Liver (tissue), 9 donors: ENCODE measurements around the gene SLC18A3. TPM values are rescaled to one million over a fixed set of nuclear protein-coding genes. Genes with fewer than 3 reads are reported as not detected.

ENCODE experiments used
- DNase-seq: peaks from one replicate; pipeline ENCODE4 v3.0.0-alpha.2; 2017; ENCODE audit warnings: low spot score
- H3K27ac ChIP-seq, 2 donors: one replicate each; pipeline ENCODE4 v1.7.0; 2013; ENCODE audit warnings: inconsistent platforms in 2 of 2, low read length in 2 of 2, control low read depth in 1 of 2, low read depth in 1 of 2, mild to moderate bottlenecking in 1 of 2
- H3K27me3 ChIP-seq, 4 donors: one replicate each; pipeline versions ENCODE4 v1.6.1 to v1.7.0; 2013; ENCODE audit warnings: low read length in 3 of 4, inconsistent platforms in 1 of 4, mild to moderate bottlenecking in 1 of 4, moderate library complexity in 1 of 4; ENCODE audit not compliant: control insufficient read depth in 4 of 4, insufficient read depth in 4 of 4
- H3K36me3 ChIP-seq, 4 donors: one replicate each; pipeline versions ENCODE4 v1.6.1 to v1.7.0; 2013; ENCODE audit warnings: low read length in 3 of 4, mild to moderate bottlenecking in 3 of 4, low read depth in 1 of 4, moderate library complexity in 1 of 4; ENCODE audit not compliant: control insufficient read depth in 4 of 4, insufficient read depth in 3 of 4
- H3K4me1 ChIP-seq, 4 donors: one replicate each; pipeline versions ENCODE4 v1.6.1 to v1.7.0; 2013; ENCODE audit warnings: low read length in 3 of 4, mild to moderate bottlenecking in 3 of 4, moderate library complexity in 1 of 4; ENCODE audit not compliant: control insufficient read depth in 4 of 4, insufficient read depth in 4 of 4
- H3K4me3 ChIP-seq, 3 donors: one replicate each; pipeline versions ENCODE4 v1.6.1 to v1.7.0; 2013; ENCODE audit warnings: low read length in 3 of 3, control low read depth in 1 of 3, low read depth in 1 of 3, mild to moderate bottlenecking in 1 of 3
- H3K9ac ChIP-seq, 2 donors: one replicate each; pipeline ENCODE4 v1.7.0; 2013; ENCODE audit warnings: low read length in 2 of 2, mild to moderate bottlenecking in 2 of 2, moderate library complexity in 2 of 2, control low read depth in 1 of 2, low read depth in 1 of 2
- H3K9me3 ChIP-seq, 4 donors: one replicate each; pipeline versions ENCODE4 v1.6.1 to v1.7.0; 2013; ENCODE audit warnings: low read length in 3 of 4; ENCODE audit not compliant: control insufficient read depth in 4 of 4
- EGR1 ChIP-seq, 2 donors: IDR thresholded peaks; 2 replicates each; pipeline ENCODE4 v1.6.1; 2016 to 2018; ENCODE audit warnings: antibody characterized with exemption in 2 of 2, low read depth in 2 of 2
- FOXA2 ChIP-seq: IDR thresholded peaks from 2 replicates; pipeline ENCODE4 v1.6.1; 2016; ENCODE audit warnings: antibody characterized with exemption
- GABPA ChIP-seq, 2 donors: IDR thresholded peaks in 1 of 2; conservative IDR thresholded peaks in 1 of 2; 2 replicates each; pipeline ENCODE4 v1.6.1; 2016; ENCODE audit warnings: antibody characterized with exemption in 2 of 2, mild to moderate bottlenecking in 1 of 2, moderate library complexity in 1 of 2
- HNF4A ChIP-seq, 2 donors: conservative IDR thresholded peaks; 2 replicates each; pipeline ENCODE4 v1.6.1; 2016; ENCODE audit warnings: antibody characterized with exemption in 2 of 2, mild to moderate bottlenecking in 2 of 2
- HNF4G ChIP-seq: IDR thresholded peaks from 2 replicates; pipeline ENCODE4 v1.6.1; 2016; ENCODE audit warnings: antibody characterized with exemption
- JUND ChIP-seq, 2 donors: IDR thresholded peaks; 2 replicates each; pipeline ENCODE4 v1.6.1; 2016; ENCODE audit warnings: antibody characterized with exemption in 2 of 2
- NR2F2 ChIP-seq: IDR thresholded peaks from 2 replicates; pipeline ENCODE4 v1.6.1; 2016; ENCODE audit warnings: antibody characterized with exemption
- RXRA ChIP-seq, 2 donors: IDR thresholded peaks; 2 replicates each; pipeline ENCODE4 v1.6.1; 2017 to 2018; ENCODE audit warnings: antibody characterized with exemption in 2 of 2, mild to moderate bottlenecking in 1 of 2
- SP1 ChIP-seq: IDR thresholded peaks from 2 replicates; pipeline ENCODE4 v1.6.1; 2018; ENCODE audit warnings: antibody characterized with exemption, mild to moderate bottlenecking
- TAF1 ChIP-seq: conservative IDR thresholded peaks from 2 replicates; pipeline ENCODE4 v1.6.1; 2016; ENCODE audit warnings: antibody characterized with exemption, mild to moderate bottlenecking
- YY1 ChIP-seq: IDR thresholded peaks from 2 replicates; pipeline ENCODE4 v1.6.1; 2016; ENCODE audit warnings: antibody characterized with exemption, mild to moderate bottlenecking
- WGBS: extraction: QIAGEN DNeasy Blood & Tissue Kit; methylation state at CpG from one replicate; pipeline ENCODE4 v1.1.7; 2013; 5-methylcytosine and 5-hydroxymethylcytosine counted together
- polyA plus RNA-seq, 2 donors: library from polyadenylated mRNA; stranded (reverse) in 1 of 2; unstranded in 1 of 2; fragments of 200-250 nt in 1 of 2; fragments of >200 nt in 1 of 2; fragmentation: Nextera tagmentation in 1 of 2; extraction: Ambion mirVana in 1 of 2; gene quantifications; one replicate each; pipeline versions ENCODE4 v1.2.1 to v1.2.3, GENCODE V29; 2013 to 2015
- total RNA-seq, 2 donors: library from RNA; depleted of rRNA; stranded (reverse); fragments of >200 nt; gene quantifications; one replicate each; pipeline ENCODE4 v1.2.3, GENCODE V29; 2014
- TF ChIP-seq, protein P1 (sequence below): IDR thresholded peaks from 2 replicates; pipeline ENCODE4 v1.6.1; 2016; ENCODE audit warnings: antibody characterized with exemption, mild to moderate bottlenecking
- TF ChIP-seq, protein P2 (sequence below): IDR thresholded peaks from 2 replicates; pipeline ENCODE4 v1.6.1; 2016; ENCODE audit warnings: antibody characterized with exemption
- TF ChIP-seq, protein P3 (sequence below): IDR thresholded peaks from 2 replicates; pipeline ENCODE4 v1.6.1; 2016; ENCODE audit warnings: antibody characterized with exemption
- TF ChIP-seq, protein P4 (sequence below): fragments of 150-350 bp; IDR thresholded peaks from 2 replicates; pipeline ENCODE4 v1.5.1; 2017; ENCODE audit warnings: improper control_type of control experiment, low read depth, low read length; ENCODE audit not compliant: missing input control
- donor health status: healthy.
- donor health status: healthy.
- donor health status: healthy.
- donor health status: healthy.
- donor health status: healthy.

The SLC18A3 gene
- total and polyA plus RNA-seq, 4 donors = not detected

DNA sequence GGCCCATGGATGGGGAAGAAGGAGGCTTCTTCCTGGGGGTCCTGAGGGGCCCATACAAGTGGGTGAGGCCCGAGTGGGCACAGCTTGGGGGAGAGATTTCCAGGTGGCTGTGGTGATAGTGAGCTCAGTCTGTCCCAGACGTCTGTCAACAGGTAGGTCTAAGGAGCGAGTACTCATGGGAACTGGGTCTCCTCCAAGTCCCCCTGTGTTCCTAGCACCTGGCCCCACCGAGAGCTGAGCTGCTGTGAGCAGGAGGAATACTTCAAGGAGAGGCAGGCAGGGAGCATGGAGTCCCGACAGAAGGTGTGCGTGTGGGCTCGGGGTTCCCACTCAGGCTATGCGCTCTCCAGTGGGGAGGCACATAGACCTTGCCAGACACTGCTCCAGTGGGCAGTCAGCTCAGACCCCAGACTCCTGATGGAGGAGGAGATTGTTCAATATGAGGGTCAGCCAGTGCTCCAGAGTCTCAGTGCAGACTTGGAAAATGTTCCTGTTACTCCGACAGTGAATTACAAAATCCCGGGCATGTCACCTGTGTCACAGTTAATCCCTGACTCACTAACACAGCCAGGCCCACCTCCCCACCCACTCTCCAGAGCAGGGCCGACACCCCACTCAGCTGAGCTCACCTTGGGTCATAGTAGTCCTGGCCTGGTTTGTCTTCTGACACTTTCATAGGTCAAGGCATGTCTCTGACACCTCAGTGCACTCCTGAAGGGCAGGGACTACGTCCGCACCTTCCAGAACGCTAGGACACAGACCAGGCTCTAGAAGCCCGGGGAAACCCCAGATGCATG lies 41.1 kb downstream of the SLC18A3 start:
- TF ChIP-seq RXRA (IDR thresholded peaks at IDR 0.05) (no peak), HNF4G (no peak), EGR1 (IDR thresholded peaks at IDR 0.05; ENCODE audit: low read depth in 2 of 2) (no peak), JUND (IDR thresholded peaks at IDR 0.05) (no peak), HNF4A (conservative IDR thresholded peaks at IDR 0.05) (no peak), YY1 (no peak), GABPA (IDR thresholded peaks at IDR 0.05 in 1 of 2, conservative IDR thresholded peaks at IDR 0.05 in 1 of 2) (no peak), NR2F2 (no peak), FOXA2 (no peak), SP1 (no peak), TAF1 (no peak)
- TF ChIP-seq, protein P1, sequence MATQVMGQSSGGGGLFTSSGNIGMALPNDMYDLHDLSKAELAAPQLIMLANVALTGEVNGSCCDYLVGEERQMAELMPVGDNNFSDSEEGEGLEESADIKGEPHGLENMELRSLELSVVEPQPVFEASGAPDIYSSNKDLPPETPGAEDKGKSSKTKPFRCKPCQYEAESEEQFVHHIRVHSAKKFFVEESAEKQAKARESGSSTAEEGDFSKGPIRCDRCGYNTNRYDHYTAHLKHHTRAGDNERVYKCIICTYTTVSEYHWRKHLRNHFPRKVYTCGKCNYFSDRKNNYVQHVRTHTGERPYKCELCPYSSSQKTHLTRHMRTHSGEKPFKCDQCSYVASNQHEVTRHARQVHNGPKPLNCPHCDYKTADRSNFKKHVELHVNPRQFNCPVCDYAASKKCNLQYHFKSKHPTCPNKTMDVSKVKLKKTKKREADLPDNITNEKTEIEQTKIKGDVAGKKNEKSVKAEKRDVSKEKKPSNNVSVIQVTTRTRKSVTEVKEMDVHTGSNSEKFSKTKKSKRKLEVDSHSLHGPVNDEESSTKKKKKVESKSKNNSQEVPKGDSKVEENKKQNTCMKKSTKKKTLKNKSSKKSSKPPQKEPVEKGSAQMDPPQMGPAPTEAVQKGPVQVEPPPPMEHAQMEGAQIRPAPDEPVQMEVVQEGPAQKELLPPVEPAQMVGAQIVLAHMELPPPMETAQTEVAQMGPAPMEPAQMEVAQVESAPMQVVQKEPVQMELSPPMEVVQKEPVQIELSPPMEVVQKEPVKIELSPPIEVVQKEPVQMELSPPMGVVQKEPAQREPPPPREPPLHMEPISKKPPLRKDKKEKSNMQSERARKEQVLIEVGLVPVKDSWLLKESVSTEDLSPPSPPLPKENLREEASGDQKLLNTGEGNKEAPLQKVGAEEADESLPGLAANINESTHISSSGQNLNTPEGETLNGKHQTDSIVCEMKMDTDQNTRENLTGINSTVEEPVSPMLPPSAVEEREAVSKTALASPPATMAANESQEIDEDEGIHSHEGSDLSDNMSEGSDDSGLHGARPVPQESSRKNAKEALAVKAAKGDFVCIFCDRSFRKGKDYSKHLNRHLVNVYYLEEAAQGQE = no peak
- TF ChIP-seq, protein P2, sequence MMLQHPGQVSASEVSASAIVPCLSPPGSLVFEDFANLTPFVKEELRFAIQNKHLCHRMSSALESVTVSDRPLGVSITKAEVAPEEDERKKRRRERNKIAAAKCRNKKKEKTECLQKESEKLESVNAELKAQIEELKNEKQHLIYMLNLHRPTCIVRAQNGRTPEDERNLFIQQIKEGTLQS = no peak
- TF ChIP-seq, protein P3, sequence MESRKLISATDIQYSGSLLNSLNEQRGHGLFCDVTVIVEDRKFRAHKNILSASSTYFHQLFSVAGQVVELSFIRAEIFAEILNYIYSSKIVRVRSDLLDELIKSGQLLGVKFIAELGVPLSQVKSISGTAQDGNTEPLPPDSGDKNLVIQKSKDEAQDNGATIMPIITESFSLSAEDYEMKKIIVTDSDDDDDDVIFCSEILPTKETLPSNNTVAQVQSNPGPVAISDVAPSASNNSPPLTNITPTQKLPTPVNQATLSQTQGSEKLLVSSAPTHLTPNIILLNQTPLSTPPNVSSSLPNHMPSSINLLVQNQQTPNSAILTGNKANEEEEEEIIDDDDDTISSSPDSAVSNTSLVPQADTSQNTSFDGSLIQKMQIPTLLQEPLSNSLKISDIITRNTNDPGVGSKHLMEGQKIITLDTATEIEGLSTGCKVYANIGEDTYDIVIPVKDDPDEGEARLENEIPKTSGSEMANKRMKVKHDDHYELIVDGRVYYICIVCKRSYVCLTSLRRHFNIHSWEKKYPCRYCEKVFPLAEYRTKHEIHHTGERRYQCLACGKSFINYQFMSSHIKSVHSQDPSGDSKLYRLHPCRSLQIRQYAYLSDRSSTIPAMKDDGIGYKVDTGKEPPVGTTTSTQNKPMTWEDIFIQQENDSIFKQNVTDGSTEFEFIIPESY = no peak
- TF ChIP-seq, protein P4, sequence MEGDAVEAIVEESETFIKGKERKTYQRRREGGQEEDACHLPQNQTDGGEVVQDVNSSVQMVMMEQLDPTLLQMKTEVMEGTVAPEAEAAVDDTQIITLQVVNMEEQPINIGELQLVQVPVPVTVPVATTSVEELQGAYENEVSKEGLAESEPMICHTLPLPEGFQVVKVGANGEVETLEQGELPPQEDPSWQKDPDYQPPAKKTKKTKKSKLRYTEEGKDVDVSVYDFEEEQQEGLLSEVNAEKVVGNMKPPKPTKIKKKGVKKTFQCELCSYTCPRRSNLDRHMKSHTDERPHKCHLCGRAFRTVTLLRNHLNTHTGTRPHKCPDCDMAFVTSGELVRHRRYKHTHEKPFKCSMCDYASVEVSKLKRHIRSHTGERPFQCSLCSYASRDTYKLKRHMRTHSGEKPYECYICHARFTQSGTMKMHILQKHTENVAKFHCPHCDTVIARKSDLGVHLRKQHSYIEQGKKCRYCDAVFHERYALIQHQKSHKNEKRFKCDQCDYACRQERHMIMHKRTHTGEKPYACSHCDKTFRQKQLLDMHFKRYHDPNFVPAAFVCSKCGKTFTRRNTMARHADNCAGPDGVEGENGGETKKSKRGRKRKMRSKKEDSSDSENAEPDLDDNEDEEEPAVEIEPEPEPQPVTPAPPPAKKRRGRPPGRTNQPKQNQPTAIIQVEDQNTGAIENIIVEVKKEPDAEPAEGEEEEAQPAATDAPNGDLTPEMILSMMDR = no peak
- no peaks in the 10 kb centered on the region for H3K4me1 ChIP-seq
- no peak overlapping the region for H3K27ac ChIP-seq
- H3K36me3 ChIP-seq = no peaks in the 10 kb centered on the region
- WGBS = 82% methylated on average over 15 of the region's 15 CpGs
- no peaks in the 10 kb centered on the region for H3K9me3 ChIP-seq
- DNase-seq = peak; percentile 24
- H3K27me3 ChIP-seq = no peaks in the 10 kb centered on the region
- no peak overlapping the region for H3K9ac ChIP-seq
- H3K4me3 ChIP-seq = no peak overlapping the region

DNA sequence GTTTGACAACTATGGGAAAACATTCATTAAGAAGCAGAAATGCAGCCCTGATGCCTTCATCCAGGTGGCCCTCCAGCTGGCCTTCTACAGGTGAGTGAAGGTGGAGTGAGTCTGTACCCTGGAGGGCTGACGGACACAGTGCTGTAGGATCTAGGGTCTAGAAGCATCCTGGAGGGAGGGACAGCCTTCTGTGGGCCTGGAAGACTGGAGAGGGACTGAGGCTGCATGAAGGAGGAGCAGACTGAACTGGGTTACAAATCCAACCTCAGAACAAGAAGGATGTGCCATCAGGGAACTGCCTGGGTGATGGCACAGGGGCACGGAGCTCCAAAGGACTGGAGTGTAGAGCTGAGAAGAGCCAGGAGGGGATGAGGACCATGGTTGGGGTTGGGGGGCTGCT lies 41.8 kb downstream of the SLC18A3 start:
- TF ChIP-seq FOXA2 (no peak), EGR1 (IDR thresholded peaks at IDR 0.05; ENCODE audit: low read depth in 2 of 2) (no peak), HNF4G (no peak)
- Histone ChIP-seq H3K36me3 (no peaks in the 10 kb centered on the region), H3K27me3 (no peaks in the 10 kb centered on the region), H3K4me1 (no peaks in the 10 kb centered on the region), H3K27ac (no peak overlapping the region), H3K9me3 (no peaks in the 10 kb centered on the region), H3K9ac (no peak overlapping the region), H3K4me3 (no peak overlapping the region)
- WGBS = 78% methylated on average over 2 of the region's 2 CpGs
- no peak for DNase-seq
